Stimulated activated CD4-positive, alpha-beta T cell treated with anti-CD3 and anti-CD28 coated beads, TNF-alpha, amount 100 ng/mL, for 4 hours (primary cell): Measurements from ENCODE around the gene KRT17.
"Not testable (repeated sequence)": the region's sequence is repeated elsewhere in the genome, so short reads cannot be mapped to it uniquely, and the experiment has no call there.

Experiments used
- DNase-seq, 3 experiments: peaks; one replicate each; pipeline ENCODE4 v3.0.0-alpha.2; 2020; ENCODE audit warnings: low read depth in 3 of 3

Gene KRT17

DNA sequence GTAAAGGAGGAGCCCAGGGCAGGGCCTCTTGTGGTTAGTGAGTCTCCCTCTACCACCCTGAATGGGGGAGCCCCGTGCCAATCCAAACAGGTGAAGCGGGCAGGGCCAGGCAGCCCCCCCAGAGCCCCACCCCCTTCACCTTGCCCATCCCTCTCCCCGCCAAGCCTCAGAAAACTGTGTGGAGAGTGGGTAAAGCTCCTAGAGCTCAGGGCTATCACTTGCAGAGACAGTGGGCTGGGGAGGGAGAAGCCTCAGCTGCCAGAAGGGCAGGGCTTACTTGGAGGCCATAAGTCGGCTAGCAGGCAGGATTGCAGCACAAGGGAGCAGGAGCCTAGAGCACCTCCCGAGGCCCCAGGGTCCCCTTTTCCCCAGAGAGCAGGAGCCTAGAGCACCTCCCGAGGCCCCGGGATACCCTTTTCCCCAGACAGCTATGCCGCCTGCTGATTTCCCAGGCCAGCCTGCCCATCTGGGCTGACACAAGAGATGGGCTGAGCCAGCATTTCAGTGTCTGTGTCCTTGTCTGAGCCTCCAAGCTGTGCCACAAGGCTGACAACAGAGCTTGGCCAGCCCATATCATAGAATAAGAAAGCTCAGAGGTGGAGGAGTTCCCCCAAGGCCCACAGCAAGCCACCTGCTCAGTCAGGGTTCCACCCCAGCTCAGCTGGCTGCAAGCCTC, 30.9 kb downstream of the KRT17 start:
- DNase-seq = no peak

DNA sequence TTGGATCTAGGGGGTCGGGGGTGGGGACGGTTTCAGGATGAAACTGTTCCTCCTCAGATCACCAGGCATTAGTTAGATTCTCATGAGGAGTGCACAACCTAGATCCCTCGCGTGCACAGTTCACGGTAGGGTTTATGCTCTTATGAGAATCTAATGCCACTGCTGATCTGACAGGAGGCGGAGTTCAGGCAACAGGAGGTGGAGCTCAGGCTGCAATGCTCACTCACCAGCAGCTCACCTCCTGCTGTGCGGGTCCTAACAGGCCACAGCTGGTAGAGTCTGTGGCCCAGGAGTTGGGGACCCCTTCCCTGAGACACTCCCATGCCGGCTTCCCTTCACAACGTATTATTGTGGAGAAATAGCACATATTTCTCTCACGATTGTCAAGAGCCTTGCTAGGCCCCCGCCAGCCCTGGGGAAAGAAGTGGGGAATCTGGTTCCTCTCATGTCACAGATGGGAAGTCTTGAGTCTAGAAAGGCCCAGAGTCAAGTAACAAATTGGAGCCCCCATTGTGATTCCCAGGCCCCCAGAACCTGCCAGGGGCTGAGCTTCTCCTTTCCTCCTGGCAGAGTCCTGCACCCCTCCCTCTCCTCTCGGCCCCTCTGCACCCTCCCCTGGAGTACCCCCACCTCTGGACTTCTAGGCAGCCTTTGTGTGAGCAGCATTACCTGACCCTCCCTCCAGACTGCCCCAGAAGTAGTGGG, 31.6 kb downstream of the KRT17 start:
- DNase-seq = no peak

DNA sequence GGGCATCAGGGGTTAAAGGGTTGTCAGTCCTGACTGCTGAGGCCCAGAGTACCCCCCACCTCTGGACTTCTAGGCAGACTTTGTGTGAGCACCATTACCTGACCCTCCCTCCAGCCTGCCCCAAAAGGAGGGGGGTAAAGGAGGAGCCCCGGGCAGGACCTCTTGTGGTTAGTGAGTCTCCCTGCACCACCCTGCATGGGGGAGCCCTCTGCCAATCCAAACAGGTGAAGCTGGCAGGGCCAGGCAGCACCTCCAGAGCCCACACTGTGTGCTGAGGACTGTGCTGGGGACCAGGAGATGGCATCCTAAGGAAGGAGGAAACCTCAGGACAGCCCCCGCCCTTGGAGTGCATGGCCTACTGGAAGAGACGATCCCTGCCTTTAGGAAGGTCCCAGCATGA, 35.1 kb downstream of the KRT17 start:
- no peak for DNase-seq

DNA sequence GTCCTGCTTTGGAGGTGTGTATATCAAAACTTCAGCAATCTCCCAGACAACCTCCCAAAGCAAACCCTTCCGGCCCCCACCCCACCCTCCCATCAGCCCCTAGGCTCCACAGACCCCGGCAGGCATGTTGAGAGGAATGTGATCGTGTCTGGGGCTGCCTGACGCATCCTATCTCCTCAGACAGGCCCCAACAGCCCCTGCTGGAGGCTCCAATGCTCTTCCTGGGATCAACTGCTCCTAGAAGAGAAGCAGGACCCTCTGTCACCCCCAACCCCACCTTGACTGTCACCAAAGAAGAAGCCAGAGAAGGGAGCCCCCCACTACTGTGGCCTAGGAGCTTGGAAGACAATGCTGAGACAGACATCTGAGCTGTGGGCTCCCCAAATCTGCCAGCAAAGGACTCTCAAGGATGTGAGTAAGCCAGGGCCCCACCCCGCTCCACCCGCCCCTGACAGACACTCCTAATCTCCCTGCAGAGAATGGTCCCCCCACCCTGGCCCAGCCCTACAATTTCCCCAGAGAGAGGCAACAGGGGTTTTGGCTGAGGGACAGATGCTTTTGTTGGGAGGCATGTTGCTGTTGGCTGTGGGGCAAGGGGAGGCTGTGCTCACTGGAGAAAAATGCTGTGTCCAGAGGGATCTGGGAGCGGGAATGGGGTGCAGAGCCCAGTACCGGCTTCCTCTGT, 36.1 kb downstream of the KRT17 start:
- no peak for DNase-seq

DNA sequence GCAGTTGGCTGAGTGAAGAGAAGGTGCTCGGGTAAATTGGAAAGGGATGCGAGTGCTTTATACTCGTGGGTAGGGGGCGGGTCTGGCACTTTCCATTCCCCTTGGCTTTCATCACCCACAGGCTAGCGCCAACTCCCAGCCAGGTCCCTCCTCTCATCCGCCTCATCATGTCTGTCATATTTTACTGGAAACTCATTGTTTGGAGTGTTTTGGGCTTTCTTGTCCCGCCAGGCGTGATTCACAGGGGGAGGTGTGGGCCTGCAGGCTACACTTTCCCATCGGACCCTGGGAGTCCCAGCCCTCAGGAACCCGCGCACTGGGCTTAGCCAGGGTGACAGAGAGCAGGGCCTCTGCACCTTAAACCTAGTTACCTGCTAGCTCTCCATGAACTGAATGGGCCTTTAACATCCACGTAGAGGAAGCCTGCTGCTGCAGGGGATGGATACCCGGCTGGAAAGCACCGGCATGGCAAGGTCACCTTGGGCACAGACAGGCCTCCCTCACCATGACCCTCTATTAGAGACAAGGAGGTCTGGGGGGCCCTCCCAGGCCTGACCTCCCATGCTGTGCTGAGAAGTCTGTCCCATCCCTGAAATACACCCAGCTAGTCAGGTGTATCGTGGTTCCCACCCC, 37.4 kb downstream of the KRT17 start, which contains the start of gene KRT14:
Gene KRT14 (minus strand): TSS at position 33 of the 633 bp plus-strand sequence. CDS start 61 bp downstream, outside the sequence.
- DNase-seq = no peak

DNA sequence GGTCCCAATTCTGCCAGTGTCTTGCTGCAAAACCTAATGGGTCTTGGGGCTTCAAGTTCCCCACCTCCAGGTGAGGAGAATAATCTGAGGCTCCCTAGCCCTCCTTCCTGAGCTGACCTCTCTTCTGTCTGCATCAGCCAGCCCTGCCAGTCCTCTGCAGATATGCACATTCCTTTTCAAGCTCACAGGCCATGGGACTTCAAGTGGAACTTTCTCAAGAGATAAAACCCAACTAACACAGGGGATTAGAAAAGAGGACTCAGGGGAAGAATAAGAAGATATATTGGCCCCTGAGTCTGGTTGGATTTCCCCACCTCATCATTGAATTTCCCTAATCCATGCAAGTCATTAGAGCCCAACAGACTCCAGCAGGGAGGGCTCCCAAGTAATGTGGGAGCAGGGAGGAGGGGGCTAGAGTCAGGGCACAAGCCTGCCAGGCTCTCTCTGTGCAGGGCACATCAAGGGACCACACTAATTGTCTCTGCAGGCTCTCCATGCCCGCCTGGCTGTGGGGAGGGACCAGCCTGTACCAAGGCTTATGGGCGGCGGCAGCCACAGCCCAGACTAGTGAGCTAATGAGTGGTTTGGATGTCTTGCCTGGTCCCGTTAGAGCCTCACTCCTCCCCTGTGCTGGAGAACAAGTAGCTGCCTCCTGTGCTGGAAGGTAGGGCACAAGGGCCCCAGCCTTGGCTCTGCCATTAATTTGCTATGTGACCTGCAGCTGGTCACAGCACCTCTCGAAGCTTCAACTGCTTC, 38.9 kb downstream of the KRT17 start:
- no peak for DNase-seq

DNA sequence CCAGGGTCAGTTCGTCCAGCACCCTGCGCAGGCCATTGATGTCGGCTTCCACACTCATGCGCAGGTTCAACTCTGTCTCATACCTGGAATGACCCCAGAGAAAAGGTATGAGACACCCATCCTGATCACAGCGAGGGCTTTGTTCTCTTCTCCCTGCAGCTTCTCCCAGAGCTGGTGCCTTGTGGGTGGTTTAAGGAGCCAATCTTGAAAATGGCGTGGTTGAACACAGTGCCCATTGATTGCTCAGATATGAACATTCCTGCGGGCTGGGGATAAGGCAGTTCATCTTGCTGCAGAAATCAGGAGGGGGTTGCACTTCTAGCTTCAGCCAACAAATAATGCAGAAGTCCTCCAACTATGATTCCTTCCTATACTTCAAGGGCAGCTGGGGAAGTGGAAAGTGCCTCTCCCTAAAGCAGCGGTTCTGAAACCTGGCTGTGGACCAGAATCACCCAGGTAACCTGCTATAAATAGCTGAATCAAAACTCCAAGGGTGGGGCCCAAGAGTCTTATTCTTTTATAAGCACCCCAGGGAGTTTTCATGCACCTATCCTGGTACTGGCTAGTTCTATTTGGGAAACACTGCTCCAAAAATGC, 39.9 kb downstream of the KRT17 start:
- not testable (repeated sequence) for DNase-seq

DNA sequence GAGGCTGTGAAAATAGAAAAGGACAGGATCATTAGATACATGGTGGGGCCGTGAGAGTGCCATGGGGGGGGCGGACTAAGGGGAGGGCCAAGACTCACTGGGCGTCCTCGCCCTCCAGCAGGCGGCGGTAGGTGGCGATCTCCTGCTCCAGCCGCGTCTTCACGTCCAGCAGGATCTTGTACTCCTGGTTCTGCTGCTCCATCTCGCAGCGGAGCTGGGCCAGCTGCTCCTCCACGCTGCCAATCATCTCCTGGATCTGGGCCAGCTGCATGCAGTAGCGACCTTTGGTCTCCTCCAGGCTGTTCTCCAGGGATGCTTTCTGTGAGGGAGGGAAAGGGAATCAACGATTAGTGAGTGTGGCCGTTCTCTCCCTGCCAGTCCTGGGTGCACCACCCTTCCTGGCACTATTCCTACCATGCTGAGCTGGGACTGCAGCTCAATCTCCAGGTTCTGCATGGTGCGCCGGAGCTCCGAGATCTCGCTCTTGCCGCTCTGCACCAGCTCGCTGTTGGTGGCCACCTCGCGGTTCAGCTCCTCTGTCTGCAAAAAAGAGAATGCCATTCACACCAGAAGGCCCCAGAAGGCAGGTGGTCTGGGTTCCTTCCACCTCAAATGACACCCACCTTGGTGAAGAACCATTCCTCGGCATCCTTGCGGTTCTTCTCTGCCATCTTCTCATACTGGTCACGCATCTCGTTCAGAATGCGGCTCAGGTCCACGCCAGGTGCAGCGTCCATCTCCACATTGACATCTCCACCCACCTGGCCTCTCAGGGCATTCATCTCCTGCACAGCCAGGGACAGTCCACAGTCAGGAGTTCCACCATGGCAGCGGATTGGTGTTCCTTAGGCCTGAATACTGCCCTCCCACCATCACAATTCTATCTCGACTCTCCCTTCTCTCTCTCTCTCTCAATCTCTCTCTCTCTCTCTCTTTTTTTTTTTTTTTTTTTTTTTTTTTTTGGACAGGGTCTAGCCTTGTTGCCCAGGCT, 40.9 kb downstream of the KRT17 start:
- no peak for DNase-seq

DNA sequence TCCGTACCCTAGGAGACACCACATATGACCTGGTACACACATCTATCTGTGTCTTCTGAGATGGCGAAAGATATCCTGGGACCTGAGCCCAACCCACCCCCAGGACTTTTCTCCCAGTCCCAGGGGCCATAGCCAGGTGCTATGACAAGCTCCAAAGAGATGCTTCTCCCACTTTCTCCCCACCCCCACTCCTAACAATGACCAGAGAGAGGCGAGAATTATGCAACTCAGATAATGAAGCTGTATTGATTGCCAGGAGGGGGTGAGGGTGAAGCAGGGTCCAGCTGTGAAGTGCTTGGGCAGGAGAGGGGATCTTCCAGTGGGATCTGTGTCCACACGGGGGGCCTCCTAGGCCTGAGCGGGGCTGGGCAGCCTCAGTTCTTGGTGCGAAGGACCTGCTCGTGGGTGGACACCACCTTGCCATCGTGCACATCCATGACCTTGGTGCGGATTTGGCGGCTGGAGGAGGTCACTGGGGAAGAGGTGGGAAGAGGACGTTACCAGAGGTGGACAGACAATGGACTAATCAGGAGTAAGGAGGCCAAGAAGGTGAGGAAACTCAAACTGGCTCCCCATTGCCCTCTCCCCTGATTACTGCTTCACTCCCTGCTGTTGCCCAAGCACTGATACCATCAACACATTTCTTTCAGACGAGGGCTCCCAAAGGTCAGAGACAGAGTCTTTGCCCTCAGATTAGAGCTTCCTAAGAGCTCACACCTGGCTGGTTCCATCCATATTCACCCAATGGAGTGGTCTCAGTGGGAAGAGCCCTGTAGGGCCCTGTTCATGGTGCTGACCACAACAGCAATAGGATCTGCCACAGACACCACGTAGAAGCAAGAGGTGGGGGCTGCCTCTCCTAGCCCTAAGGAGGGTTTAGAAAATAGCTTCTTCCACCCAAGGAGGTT, 42.1 kb downstream of the KRT17 start:
- not testable (repeated sequence) for DNase-seq

DNA sequence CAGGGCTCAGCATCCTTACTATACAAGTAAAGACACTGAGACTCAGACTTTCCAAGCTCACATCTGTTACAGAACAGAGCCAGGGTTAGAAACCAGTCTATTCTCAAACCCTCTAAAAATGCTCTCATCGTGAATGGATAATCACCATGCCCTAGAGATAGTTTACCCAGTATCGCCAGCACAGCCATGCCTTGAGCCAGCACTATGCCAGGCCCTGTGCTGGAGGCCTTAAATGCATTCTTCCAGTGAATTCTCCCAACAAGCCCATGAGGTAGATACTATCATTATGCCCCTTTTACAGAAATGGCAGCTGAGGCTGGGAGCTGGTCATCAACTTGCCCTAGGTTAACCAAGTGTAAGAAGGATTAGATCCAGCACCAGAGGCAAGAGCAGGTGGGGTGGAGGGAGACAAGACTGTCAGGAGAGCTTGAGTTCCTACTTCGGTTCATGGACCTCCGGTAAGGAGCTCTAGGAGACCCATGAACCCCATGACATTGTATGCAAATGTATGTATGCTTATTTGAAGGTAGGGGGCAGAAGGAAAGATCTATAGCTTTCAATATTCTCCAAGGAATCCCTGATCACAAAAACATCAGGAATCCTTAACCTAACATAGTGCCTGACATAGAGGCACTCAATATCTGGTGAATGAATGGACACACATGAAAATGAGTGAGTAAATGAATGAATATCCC, 42.9 kb downstream of the KRT17 start:
- no peak for DNase-seq

DNA sequence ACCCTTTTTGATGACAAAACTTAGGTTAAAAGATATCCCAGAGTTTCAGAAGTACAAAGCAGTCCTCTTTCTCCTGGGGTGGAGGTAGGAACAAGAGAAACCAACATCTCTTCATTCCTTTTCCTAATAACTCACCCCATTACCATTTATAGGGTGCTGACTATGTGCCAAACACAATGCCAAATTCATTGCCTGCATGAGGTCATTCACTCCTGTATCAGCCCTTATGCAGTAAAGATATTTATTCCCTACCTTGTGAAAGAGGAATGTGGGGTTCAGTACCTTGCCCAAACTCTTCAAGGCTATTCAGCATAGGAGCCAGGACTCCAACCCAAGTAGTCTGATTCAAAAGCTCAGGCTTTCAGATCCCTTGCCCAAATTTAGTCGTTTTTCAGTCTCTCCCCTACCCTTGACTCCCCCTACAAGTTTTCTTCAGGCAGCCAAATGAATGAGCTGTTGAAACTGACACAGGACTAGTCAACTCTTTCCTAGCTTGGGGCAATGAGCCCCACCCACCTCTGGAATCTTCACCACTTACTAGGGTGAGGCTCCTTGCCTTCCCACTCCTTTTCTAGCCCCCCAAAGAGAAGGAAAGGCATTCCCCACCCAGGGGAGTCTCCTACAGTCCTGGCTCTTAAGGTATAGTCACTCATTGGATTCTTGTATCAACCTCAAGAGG, 43.5 kb downstream of the KRT17 start:
- no peak for DNase-seq

DNA sequence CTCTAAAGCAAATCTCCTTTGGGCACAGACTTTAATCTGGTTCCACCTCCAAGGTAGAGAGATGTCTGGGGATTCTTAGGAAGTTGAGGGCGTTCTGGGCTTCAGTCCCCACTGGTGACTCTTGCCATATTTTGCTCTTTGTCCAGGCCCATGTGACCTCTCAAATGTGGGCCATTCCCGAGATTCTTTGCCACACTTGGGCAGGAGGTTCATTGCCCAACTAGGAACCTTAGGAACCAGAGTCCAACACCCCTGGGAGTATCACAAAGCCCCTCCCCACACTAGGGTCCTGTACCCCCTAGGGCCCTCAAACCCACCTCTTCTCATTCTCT, 44.2 kb downstream of the KRT17 start:
- no peak for DNase-seq

DNA sequence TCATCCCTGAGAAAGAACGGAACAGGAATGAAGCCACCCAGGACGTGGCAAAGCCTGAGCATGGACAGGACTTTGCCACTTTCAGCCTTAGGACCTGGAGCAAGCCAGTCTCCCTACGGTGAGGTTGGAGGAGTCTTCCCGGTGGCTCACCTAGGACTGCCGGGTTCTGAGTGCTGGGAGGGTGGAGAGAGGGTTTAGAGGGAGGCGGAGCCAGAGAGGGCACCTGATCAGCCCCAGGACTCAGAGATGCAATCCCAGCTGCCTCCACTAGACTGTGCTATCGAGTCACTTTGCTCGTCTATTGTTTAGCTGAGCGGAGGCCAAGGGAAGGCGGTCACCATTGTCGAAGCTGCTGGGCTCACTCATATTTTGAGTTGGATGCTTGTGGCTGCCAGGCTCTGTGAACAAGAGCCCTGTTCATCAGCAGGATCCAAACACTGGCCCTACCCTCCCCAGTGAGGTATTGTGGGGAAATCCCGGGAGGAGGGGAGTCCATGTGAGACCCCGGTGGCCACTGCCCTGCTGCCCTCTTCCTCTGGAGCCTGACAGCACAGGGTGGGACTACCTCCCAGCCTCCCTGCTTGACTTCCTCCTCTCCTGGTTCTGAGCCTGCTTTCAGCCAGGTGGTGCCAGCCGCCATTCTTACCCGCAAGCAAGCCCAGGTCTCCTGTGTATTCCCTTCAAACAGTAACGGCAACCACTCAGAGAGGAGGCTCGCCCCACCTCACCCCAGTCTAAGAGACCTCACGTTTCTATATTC, 44.7 kb downstream of the KRT17 start:
- DNase-seq = peak; percentile 9 to 29 (median 10)

DNA sequence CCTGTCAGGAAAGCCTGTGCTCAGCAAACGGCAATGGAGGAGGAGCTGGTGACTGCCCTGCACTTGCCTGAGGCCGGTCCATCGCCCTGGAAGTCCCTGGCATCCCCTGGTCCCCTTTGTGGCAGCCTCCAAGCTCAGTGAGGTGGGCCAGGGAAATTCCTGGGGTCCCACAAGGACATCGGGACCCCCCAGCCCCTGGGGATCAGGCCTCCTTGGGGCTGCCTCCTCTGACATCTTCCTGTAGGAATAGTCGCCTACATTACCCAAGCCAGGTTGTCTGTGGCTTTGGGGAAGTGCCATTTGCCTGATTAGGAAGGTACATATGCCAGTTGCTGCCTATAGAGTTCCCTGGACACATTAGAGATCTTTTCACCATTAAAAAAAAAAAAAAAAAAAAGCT, 45.4 kb downstream of the KRT17 start:
- DNase-seq = no peak

DNA sequence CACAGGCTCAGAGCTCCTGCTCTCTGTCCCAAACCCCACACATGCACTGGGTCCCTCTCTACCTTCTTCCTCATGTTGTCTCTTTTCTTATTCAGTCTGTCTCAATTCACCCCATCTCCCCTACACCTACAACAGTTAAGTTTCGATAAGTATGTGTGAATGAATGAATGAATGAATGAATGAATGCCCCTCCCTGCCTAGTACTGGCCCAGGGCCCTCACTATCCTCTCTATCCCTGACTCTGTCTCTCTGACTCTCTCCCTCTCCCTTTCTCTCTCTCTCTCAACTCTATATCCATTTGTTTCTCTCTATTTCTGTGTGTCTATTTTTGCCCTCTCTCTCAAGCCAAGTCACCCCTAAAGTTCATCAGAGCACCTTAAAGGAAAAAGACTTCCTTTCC, 45.8 kb downstream of the KRT17 start:
- no peak for DNase-seq

DNA sequence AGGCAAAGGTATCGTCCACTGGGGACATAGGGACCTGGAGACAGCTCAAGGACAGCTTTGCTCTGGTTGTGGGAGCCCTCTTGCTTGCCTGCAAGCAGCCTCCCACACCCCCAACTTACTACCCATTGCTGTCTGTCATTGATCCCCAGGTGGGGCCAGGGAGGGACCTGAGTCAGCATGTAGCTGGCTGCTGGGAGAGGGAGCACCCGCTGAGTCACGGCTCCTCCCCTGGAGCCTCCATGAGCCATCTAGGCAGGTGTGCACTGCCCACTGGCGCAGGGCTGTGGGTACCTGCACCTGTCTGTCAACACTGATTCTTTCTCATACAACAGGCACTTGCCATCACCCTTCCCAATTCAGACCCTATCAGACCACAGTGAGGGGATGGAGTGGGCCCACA, 47.6 kb downstream of the KRT17 start:
- DNase-seq = not testable (repeated sequence)

DNA sequence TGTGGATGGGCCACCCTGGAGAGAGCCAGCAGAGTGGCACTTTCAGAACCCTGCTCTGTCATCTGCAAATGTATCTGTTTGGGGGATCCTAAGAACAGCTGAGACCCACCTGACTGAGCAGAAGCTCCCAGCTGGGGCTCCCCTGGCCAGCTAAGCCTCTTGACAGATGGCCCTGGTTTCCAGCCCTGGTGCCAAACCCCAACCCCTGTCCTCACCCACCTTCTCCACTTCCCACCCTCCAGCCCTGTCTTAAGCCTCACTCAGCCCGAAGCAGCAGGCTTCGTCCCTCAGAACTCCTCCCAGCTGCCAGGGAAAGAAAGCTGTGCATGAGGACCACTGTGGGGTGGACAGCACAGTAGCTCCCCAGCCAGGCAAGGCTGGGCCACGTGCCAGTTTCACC, 49.0 kb downstream of the KRT17 start:
- no peak for DNase-seq
